Esophagus squamous epithelium (tissue), 4 donors: Measurements from ENCODE around the gene RASAL2.

Experiments used
- CTCF ChIP-seq, 6 experiments: fragments of 450-650 bp in 4 of 6; fragments of 200-600 bp in 2 of 6; sonication (generic) in 2 of 6; IDR thresholded peaks; one replicate each; pipeline ENCODE4 v1.5.1; 2016 to 2019; ENCODE audit warnings: antibody characterized with exemption in 6 of 6, mild to moderate bottlenecking in 4 of 6, moderate library complexity in 4 of 6
- POLR2A ChIP-seq, 4 donors: fragments of 450-650 bp; IDR thresholded peaks; one replicate each; pipeline ENCODE4 v1.6.1; 2017; ENCODE audit warnings: antibody characterized with exemption in 4 of 4, mild to moderate bottlenecking in 4 of 4, moderate library complexity in 3 of 4

DNA sequence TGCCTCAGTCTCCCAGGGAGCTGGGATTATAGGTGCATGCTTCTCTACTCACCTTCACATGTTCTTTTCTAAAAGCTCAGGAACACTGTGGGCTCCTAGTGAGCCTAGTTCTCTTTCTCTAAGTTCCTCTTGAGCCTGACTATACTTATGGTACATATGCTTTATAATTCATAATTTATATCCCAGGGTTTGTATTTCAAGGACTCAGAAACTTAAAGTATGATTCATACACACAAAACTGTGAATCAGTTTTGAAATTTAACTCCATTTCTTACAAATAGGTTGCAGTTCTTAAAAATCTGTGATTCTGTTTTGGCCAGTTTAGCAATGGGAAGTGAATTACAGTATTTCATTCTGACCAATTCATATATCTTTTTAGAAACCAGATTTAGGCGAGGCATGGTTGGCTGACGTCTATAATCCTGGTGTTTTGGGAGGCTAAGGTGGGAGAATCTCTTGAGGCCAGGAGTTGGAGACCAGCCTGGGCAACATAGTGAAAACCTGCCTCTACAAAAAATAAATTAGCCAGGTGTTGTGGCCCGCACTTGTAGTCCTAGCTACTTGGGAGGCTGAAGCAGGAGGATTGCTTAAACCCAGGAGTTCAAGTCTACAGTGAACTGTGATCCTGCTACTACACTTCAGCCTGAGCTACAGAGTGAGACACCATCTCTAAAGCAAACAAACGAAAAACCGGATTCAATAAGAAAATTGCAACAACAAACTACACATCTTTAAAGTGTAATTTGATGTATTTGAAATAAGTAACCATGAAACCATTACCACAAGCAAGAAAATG is 15.6 kb downstream of the RASAL2 start:
- TF ChIP-seq CTCF (IDR thresholded peaks at IDR 0.05) (no peak), POLR2A (IDR thresholded peaks at IDR 0.05) (no peak)
